Endothelial cell of umbilical vein (primary cell): ENCODE data around the gene MLX.

Source experiments
- EZH2 ChIP-seq: IDR thresholded peaks from 2 replicates; pipeline ENCODE4 v1.6.1; 2012; ENCODE audit warnings: borderline replicate concordance, low read depth, mild to moderate bottlenecking, moderate library complexity, low read length, inconsistent platforms; ENCODE audit not compliant: severe bottlenecking
- FOS ChIP-seq: IDR thresholded peaks from 2 replicates; pipeline ENCODE4 v1.6.1; 2011; ENCODE audit warnings: mild to moderate bottlenecking, low read length, moderate library complexity, borderline replicate concordance; ENCODE audit not compliant: insufficient read depth
- GATA2 ChIP-seq: IDR thresholded peaks from 2 replicates; pipeline ENCODE4 v1.7.0; 2011; ENCODE audit warnings: low read depth, mild to moderate bottlenecking, moderate library complexity, mixed read lengths, low read length; ENCODE audit not compliant: insufficient read length, insufficient read depth
- MYC ChIP-seq: IDR thresholded peaks from one replicate; pipeline ENCODE4 v1.6.1; 2011; ENCODE audit warnings: mild to moderate bottlenecking, low read depth, low read length
- POLR2A ChIP-seq: IDR thresholded peaks from 2 replicates; pipeline ENCODE4 v1.6.1; 2012; ENCODE audit warnings: low read depth, mild to moderate bottlenecking, control low read depth, low read length
- POLR2AphosphoS5 ChIP-seq: IDR thresholded peaks from 2 replicates; pipeline ENCODE4 v1.6.1; 2012; ENCODE audit warnings: low read depth, mild to moderate bottlenecking, control low read depth, low read length, moderate library complexity; ENCODE audit not compliant: insufficient read depth
- TF ChIP-seq, protein P1 (sequence below), 2 donors: IDR thresholded peaks; 1 replicate in 1 of 2; 2 replicates in 1 of 2; pipeline ENCODE4 v1.5.1; 2011; ENCODE audit warnings: low read length in 2 of 2, mild to moderate bottlenecking in 2 of 2, moderate library complexity in 2 of 2, control low read depth in 1 of 2, inconsistent platforms in 1 of 2, low read depth in 1 of 2; ENCODE audit not compliant: insufficient read depth in 1 of 2; ENCODE audit errors: extremely low read depth in 1 of 2
- TF ChIP-seq, protein P2 (sequence below): IDR thresholded peaks from 2 replicates; pipeline ENCODE4 v1.6.1; 2011; ENCODE audit not compliant: insufficient read depth, insufficient read length

DNA sequence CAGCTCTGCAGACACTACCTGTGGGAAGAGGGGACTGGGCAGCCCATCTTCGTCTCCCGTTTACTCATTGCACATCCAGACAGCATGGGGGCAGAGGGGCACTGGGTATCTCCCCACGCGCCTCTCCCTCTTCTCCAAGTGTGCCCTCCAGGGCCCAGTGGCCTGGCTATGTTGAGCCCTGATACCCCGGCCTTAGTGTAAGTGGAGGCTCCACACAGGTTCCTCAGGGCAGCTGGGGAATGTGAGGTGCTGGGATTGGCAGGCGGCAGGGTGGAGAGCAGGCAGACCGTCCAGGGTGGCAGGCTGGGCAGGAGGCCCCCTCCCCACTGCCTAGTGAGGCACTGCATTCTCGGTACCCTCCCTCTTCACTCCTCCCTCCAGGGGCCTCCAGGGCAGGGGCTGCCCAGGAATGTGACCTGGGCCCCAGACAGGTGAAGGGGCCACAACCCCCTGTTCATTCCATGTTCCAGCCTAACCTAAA is 44.1 kb upstream of the MLX start:
- TF ChIP-seq, protein P1, sequence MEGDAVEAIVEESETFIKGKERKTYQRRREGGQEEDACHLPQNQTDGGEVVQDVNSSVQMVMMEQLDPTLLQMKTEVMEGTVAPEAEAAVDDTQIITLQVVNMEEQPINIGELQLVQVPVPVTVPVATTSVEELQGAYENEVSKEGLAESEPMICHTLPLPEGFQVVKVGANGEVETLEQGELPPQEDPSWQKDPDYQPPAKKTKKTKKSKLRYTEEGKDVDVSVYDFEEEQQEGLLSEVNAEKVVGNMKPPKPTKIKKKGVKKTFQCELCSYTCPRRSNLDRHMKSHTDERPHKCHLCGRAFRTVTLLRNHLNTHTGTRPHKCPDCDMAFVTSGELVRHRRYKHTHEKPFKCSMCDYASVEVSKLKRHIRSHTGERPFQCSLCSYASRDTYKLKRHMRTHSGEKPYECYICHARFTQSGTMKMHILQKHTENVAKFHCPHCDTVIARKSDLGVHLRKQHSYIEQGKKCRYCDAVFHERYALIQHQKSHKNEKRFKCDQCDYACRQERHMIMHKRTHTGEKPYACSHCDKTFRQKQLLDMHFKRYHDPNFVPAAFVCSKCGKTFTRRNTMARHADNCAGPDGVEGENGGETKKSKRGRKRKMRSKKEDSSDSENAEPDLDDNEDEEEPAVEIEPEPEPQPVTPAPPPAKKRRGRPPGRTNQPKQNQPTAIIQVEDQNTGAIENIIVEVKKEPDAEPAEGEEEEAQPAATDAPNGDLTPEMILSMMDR (IDR thresholded peaks at IDR 0.05; ENCODE audit: extremely low read depth in 1 of 2, insufficient read depth in 1 of 2, low read depth in 1 of 2, low read length in 2 of 2), result no peak
- TF ChIP-seq, protein P2, sequence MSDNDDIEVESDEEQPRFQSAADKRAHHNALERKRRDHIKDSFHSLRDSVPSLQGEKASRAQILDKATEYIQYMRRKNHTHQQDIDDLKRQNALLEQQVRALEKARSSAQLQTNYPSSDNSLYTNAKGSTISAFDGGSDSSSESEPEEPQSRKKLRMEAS, result no peak
- no peak for TF ChIP-seq EZH2
- no peak for TF ChIP-seq MYC
- no peak for TF ChIP-seq POLR2A
- no peak for TF ChIP-seq POLR2AphosphoS5
- TF ChIP-seq GATA2, result no peak
- TF ChIP-seq FOS, result no peak
